Measurements from ENCODE around the gene ZBTB18. TPM values are rescaled to one million over a fixed set of nuclear protein-coding genes. Genes with fewer than 3 reads are reported as not detected.

ZBTB18 gene
- total and polyA plus RNA-seq, 2 experiments from 2014 or later: 1.2 to 10.9 TPM

GRCh38 chr1:244029124-244029523 lies 22.0 kb upstream of the ZBTB18 start:
- WGBS (ENCODE audit: low lambda C conversion rate, missing lambda C conversion rate): 76% methylated on average over 3 of the region's 3 CpGs
- no peaks in the 10 kb centered on the region for H3K4me1 ChIP-seq (ENCODE audit: insufficient read depth)
- H3K9me3 ChIP-seq (ENCODE audit: low read depth): no peaks in the 10 kb centered on the region
- TF ChIP-seq EZH2 (IDR thresholded peaks at IDR 0.05; ENCODE audit: borderline replicate concordance): no peak
- no peaks in the 10 kb centered on the region for H3K36me3 ChIP-seq (replicated peaks; ENCODE audit: insufficient read depth, low read depth)
- no peak for DNase-seq (ENCODE audit: low spot score)
- no peak overlapping the region for H2AFZ ChIP-seq
- no peaks in the 10 kb centered on the region for H3K27me3 ChIP-seq
- H3K27ac ChIP-seq: no peak overlapping the region
- no peak overlapping the region for H3K4me2 ChIP-seq
- no peaks in the 10 kb centered on the region for H4K20me1 ChIP-seq (ENCODE audit: insufficient read depth, poor library complexity, severe bottlenecking)
- H3K4me3 ChIP-seq: no peak overlapping the region
- no peaks in the 10 kb centered on the region for H3K9me2 ChIP-seq (replicated peaks; ENCODE audit: insufficient read depth)
- no peaks in the 10 kb centered on the region for H3K79me2 ChIP-seq

- no peaks in the 10 kb centered on the region for H4K20me1 ChIP-seq (ENCODE audit: insufficient read depth, poor library complexity, severe bottlenecking)
- no peaks in the 10 kb centered on the region for H3K27me3 ChIP-seq
- H3K9me3 ChIP-seq (ENCODE audit: low read depth): no peaks in the 10 kb centered on the region
- H3K4me2 ChIP-seq: no peak overlapping the region
- DNase-seq (ENCODE audit: low spot score): no peak
- no peak overlapping the region for H3K4me3 ChIP-seq
- no peaks in the 10 kb centered on the region for H3K9me2 ChIP-seq (replicated peaks; ENCODE audit: insufficient read depth)
- no peak overlapping the region for H3K27ac ChIP-seq
- H3K36me3 ChIP-seq (replicated peaks; ENCODE audit: insufficient read depth, low read depth): no peaks in the 10 kb centered on the region
- H2AFZ ChIP-seq: no peak overlapping the region
- no peak for TF ChIP-seq EZH2phosphoT487 (IDR thresholded peaks at IDR 0.05; ENCODE audit: low read depth, severe bottlenecking, unreplicated experiment)
- no peaks in the 10 kb centered on the region for H3K4me1 ChIP-seq (ENCODE audit: insufficient read depth)
- 85% methylated on average over 13 of the region's 13 CpGs for WGBS (ENCODE audit: low lambda C conversion rate, missing lambda C conversion rate)
- H3K79me2 ChIP-seq: no peaks in the 10 kb centered on the region
These were observed 20.5 kb upstream of the ZBTB18 start for GRCh38 chr1:244030481-244031040.

- WGBS (ENCODE audit: low lambda C conversion rate, missing lambda C conversion rate): 93% methylated on average over 11 of the region's 11 CpGs
- H3K4me2 ChIP-seq: no peak overlapping the region
- no peaks in the 10 kb centered on the region for H3K4me1 ChIP-seq (ENCODE audit: insufficient read depth)
- no peaks in the 10 kb centered on the region for H3K79me2 ChIP-seq
- H3K9me3 ChIP-seq (ENCODE audit: low read depth): no peaks in the 10 kb centered on the region
- H4K20me1 ChIP-seq (ENCODE audit: insufficient read depth, poor library complexity, severe bottlenecking): no peaks in the 10 kb centered on the region
- no peaks in the 10 kb centered on the region for H3K36me3 ChIP-seq (replicated peaks; ENCODE audit: insufficient read depth, low read depth)
- H3K4me3 ChIP-seq: no peak overlapping the region
- H3K27me3 ChIP-seq: no peaks in the 10 kb centered on the region
- H3K27ac ChIP-seq: no peak overlapping the region
- no peaks in the 10 kb centered on the region for H3K9me2 ChIP-seq (replicated peaks; ENCODE audit: insufficient read depth)
- TF ChIP-seq EZH2phosphoT487 (IDR thresholded peaks at IDR 0.05; ENCODE audit: low read depth, severe bottlenecking, unreplicated experiment): no peak
- no peak for TF ChIP-seq EZH2 (IDR thresholded peaks at IDR 0.05; ENCODE audit: borderline replicate concordance)
- no peak for TF ChIP-seq CTCF (IDR thresholded peaks at IDR 0.05; ENCODE audit: poor library complexity)
- DNase-seq (ENCODE audit: low spot score): no peak
- no peak overlapping the region for H2AFZ ChIP-seq
These were observed 15.7 kb upstream of the ZBTB18 start for GRCh38 chr1:244035358-244035757.

GRCh38 chr1:244037252-244037651 lies 13.8 kb upstream of the ZBTB18 start:
- Histone ChIP-seq H3K27me3 (no peaks in the 10 kb centered on the region), H3K27ac (no peak overlapping the region), H3K9me3 (ENCODE audit: low read depth) (no peaks in the 10 kb centered on the region), H3K4me2 (no peak overlapping the region), H3K4me1 (ENCODE audit: insufficient read depth) (no peaks in the 10 kb centered on the region), H3K79me2 (no peaks in the 10 kb centered on the region), H4K20me1 (ENCODE audit: insufficient read depth, poor library complexity, severe bottlenecking) (no peaks in the 10 kb centered on the region), H3K4me3 (no peak overlapping the region), H3K9me2 (replicated peaks; ENCODE audit: insufficient read depth) (no peaks in the 10 kb centered on the region), H3K36me3 (replicated peaks; ENCODE audit: insufficient read depth, low read depth) (no peaks in the 10 kb centered on the region), H2AFZ (no peak overlapping the region)
- TF ChIP-seq CTCF (IDR thresholded peaks at IDR 0.05; ENCODE audit: poor library complexity): no peak
- no peak for TF ChIP-seq EZH2 (IDR thresholded peaks at IDR 0.05; ENCODE audit: borderline replicate concordance)
- no peak for TF ChIP-seq EZH2phosphoT487 (IDR thresholded peaks at IDR 0.05; ENCODE audit: low read depth, severe bottlenecking, unreplicated experiment)
- DNase-seq (ENCODE audit: low spot score): no peak
- WGBS (ENCODE audit: low lambda C conversion rate, missing lambda C conversion rate): 90% methylated on average over 9 of the region's 9 CpGs

Data from hepatocyte (in vitro differentiated cells).